Stimulated activated CD8-positive, alpha-beta memory T cell treated with anti-CD3 and anti-CD28 coated beads, Interleukin-2, amount 100 ng/mL, for 1 hour (primary cell): ENCODE measurements around the gene ESRRB.
"Not testable (repeated sequence)": the region's sequence is repeated elsewhere in the genome, so short reads cannot be mapped to it uniquely, and the experiment has no call there.

Experiments used
- DNase-seq, 2 donors: peaks; one replicate each; pipeline ENCODE4 v3.0.0-alpha.2; 2020; ENCODE audit warnings: low read depth in 2 of 2

ESRRB gene

GRCh38 chr14:76497550-76498462 lies 121.9 kb downstream of the ESRRB start:
- DNase-seq = no peak

DNA sequence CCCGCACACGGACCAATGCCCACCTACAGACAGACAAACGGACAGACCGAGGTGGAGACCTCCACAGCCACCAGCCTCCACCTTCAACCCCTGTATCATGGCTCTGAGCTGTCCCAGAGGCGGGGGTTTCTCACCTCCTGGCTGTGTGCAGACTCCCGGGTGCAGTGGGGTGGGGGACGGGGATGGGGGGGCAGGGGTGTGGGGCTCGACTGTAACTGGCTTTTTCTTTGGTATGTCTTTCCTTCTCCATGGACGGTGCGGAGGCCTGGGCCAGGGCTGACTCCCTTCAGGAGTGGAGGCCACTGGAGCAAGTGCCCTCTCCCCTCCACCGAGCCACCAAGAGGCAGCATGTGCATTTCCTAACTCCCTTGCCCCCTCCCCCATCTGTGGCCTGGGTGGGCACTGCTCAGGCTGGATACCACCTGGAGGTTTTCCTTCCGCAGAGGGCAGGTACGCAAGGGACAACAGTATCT lies 122.6 kb downstream of the ESRRB start:
- no peak for DNase-seq

GRCh38 chr14:76498976-76499375 lies 123.0 kb downstream of the ESRRB start:
- no peak for DNase-seq

GRCh38 chr14:76499399-76499798 lies 123.5 kb downstream of the ESRRB start:
- DNase-seq = no peak

DNA sequence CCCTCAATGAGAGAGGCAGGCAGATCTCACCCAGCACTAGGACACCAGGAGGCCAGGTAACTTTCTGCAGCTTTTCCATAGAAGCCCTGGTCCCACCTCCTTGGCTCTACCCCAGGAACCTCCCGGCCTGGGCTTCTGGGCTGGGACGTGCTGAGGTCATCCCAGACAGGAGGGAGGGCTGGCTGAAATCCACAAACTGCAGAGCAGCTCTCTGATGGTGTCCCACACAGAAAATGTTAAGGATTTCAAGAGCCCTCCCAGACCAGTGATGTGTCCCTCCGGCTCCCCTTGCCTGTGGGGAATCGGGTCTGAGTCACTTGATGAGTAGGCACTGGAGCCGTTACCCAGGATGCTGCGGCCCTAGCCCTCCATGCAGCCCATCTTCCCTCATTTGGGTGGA lies 124.1 kb downstream of the ESRRB start:
- DNase-seq = no peak

- no peak for DNase-seq
Measured at GRCh38 chr14:76500480-76500879, 124.5 kb downstream of the ESRRB start.

GRCh38 chr14:76501156-76501720 lies 125.3 kb downstream of the ESRRB start:
- no peak for DNase-seq

GRCh38 chr14:76502219-76502618 lies 126.3 kb downstream of the ESRRB start:
- no peak for DNase-seq

DNA sequence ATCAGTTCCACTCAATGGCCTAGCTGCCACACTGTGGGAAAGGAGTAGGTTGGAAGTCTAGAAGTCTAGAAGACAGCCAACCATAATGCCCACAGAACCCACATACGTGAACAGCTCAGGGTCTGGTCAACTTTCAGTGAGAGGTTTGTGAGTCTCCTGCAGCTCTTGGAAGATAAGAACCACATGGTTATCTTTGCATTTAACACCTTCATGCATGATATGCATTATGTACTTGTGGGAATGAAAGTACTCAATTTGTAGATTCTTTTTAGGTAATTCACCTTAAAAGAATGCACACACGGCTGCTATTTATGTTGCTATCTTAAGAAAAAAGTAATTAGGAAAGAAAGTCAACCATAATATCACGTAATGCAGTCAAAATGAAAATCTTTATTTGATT lies 126.7 kb downstream of the ESRRB start:
- no peak for DNase-seq

DNA sequence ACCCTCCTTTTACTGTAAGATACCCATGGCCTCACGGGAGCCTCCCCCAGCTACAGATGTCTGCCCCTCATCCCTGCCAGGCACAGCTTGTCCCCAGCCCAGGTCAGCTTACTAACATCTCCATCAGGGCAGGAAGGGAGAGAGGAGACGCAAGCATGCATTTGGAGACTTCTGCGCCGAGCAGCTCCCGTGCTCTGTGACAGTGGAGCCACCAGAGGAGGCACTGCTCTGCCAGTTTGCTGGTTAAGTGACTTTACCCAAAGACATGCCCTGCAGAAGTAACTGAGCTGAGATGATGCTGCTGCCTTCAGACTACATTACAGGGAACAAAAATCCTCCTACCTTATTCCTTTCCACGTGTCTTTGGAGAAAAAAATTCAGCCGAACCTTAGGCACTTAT lies 133.4 kb downstream of the ESRRB start:
- no peak for DNase-seq

DNA sequence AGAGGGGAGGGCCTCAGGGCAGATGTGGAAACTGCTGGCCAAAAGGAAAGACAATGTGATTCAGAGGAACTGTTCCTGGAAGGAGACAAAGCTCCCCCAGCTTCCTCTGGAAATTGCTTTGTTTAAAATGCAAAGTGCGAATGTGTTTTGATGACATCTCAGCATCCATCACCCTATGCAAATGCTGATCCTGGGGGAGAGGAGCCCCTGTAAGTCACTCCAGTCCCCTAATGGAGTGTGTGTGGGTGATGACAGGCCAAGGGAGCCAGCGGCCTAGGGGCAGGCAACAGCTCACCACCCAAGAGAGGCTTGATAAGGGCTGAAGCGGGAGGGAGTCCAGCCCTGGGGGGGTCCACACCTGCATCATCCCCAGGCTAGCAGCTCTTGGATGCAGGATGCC lies 134.2 kb downstream of the ESRRB start:
- DNase-seq = no peak

DNA sequence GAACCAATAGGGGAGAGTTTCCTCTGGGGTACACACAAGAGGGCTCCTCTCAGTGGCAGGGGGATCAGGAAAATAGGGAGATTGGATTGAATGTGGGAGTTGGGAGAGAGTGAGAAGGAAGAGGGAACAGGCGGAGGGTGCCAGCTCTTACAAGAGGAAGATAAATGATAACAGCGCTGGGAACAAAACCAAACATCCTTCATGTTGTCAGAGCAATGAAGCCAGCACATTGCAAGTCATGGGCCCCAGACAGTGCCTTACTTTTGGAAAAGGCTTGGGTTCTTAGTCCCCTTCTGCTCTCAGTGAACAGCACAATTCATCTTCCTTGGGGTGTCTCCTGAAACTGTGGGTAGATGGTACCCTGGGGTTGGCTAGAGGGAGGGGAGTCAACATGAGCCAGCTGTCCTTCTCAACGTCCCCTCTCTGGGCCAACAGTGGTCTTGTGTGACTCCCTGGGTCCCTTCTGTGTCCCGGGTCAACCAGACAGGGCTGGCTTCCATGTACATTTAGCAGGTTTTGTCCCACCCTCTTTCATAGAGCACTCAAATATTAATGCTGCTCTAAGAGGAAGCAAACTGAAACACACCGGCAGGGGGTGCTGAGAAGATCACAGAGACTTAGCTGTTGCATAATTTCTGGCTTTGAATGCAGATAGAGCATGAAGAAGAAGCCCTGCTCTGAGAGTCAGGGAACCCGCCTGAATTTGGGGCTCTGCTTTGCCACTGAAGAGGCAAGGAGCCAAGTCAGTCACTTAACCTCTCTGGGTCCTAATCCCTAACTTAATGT lies 138.5 kb downstream of the ESRRB start:
- DNase-seq = no peak

DNA sequence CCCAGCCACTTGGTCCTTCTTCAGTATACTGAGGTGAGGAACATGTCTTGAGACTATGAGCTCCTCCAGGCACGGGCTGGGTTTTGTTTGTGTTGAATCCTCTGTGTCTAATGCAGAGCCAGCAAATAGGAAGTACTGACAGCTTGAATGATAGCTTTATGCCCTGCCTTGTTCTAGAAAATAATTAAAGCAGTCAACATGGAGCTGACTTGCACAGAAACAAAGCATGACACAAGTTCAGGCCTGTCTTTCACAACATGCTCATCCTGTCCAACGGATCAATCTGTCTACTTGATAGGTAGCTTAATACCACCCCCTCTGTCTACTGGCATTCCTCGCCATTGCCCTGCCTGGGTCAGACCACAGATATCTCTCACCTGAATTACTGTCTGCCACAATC lies 140.9 kb downstream of the ESRRB start:
- DNase-seq = no peak

GRCh38 chr14:76518366-76518765 lies 142.4 kb downstream of the ESRRB start:
- DNase-seq = no peak

- DNase-seq = no peak
Measured at GRCh38 chr14:76525106-76525821, 149.3 kb downstream of the ESRRB start.

DNA sequence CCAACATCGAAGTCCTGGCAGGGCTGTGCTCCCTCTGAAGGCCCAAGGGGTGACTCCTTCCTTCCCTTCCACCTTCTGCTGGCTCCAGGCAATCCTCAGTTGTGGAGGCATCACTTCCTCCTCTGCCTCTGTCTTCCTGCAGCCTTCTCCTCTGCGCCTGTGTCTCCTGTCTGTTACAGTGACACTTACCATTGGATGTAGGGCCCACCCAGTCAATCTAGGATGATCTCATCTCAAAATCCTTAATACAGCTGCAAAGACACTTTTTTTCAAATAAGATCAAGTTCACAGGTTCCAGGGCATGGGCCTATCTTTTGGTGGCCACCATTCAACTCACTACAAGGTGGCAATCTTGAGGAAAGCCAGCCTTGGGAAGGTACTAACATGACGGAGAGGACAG lies 155.1 kb downstream of the ESRRB start:
- no peak for DNase-seq

- no peak for DNase-seq
Measured at GRCh38 chr14:76531821-76532318, 155.9 kb downstream of the ESRRB start.

DNA sequence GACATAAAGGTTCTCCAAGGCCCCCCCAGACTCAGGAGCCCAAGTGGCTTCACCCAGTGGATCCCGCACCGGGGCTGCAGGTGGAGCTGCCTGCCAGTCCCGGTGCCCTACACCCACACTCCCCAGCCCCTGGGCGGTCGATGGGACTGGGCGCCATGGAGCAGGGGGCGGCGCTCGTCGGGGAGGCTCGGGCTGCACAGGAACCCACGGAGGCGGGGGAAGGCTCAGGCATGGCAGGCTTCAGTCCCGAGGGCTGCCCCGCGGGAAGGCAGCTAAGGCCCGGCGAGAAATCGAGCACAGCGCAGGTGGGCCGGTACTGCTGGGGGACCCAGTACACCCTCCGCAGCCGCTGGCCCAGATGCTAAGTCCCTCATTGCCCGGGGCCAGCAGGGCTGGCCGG lies 160.7 kb downstream of the ESRRB start:
- not testable (repeated sequence) for DNase-seq

DNA sequence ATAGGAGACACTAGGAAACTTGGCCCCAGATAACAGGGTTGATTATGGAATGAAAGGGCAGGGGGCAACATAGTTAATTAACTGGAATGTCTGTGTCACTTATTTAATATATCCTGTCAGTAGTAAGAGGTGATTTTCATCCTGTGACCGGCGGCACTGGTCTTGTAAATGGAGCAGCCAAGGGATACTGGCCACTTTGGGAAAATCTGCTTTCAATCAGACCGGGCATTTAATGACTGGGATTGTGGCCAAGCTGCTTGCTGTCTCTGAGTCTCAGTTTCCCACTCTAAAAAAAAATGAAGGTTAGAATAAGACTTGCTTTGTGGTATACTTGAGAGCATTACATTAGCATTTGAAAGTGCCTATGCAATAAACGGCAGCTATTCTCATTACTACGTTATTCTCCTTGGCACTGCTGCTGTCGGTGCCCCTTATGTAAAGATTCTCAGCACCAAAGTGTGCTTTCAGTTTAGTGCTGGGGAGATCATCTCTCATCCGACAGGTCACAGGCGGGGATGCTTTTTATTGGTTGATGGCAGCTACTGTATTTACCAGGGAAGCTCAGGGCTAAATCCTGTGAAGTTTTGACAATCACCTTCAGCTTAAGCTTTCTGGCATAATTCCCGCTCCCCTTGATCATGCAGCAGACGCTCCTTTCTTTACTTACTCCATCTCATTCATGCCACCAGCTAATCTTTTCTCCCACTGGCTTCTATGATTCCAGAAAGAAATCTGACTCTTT lies 162.1 kb downstream of the ESRRB start:
- no peak for DNase-seq

GRCh38 chr14:76538648-76539008 lies 162.7 kb downstream of the ESRRB start:
- no peak for DNase-seq

DNA sequence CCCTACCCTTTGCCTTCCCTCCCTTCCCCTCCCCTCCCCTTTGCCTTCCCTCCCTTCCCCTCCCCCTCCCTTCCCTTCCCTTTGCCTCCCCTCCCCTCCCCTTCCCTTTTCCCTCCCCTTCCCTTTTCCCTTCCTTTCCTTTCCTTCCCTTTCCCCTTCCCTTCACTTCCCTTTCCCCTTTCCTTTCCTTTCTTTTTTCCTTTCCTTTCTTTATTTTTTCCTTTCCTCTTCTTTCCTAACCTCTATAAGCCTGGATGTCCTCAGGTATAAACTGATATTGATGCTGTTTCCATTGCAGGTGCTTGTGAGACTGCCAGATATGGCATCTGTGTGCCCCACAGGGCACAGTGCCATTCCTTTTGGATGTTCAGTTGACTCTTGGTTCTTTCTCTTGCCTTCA lies 163.2 kb downstream of the ESRRB start:
- no peak for DNase-seq
